H1 (cell line): ENCODE data around the gene P2RY14. TPM values are rescaled to one million over a fixed set of nuclear protein-coding genes. Genes with fewer than 3 reads are reported as not detected.

Experiments used
- ASH2L ChIP-seq: fragments of 200-600, 300-600 bp; sonication (generic); IDR thresholded peaks from one replicate; pipeline ENCODE4 v1.7.1; 2017; ENCODE audit warnings: low read length
- BCL11A ChIP-seq, 2 experiments: IDR thresholded peaks; one replicate each; pipeline ENCODE4 v1.6.1; 2011; ENCODE audit warnings: low read depth in 2 of 2, low read length in 2 of 2, mild to moderate bottlenecking in 2 of 2
- CREB1 ChIP-seq: IDR thresholded peaks from 2 replicates; pipeline ENCODE4 v1.6.1; 2012; ENCODE audit warnings: inconsistent platforms
- EZH2 ChIP-seq: fragments of 200-600 bp; sonication (generic); IDR thresholded peaks from 2 replicates; pipeline ENCODE4 v1.7.1; 2012; ENCODE audit warnings: low read depth, mild to moderate bottlenecking, moderate library complexity, low read length, inconsistent platforms; ENCODE audit not compliant: severe bottlenecking
- HDAC2 ChIP-seq, 2 experiments: fragments of 300-600 bp in 1 of 2; sonication (generic) in 1 of 2; IDR thresholded peaks; 2 replicates each; pipeline ENCODE4 v1.6.1; 2011 to 2012; ENCODE audit warnings: low read depth in 2 of 2, low read length in 2 of 2, mild to moderate bottlenecking in 2 of 2, moderate library complexity in 2 of 2, borderline replicate concordance in 1 of 2, inconsistent platforms in 1 of 2
- MAX ChIP-seq: IDR thresholded peaks from 2 replicates; pipeline ENCODE4 v1.6.1; 2012; ENCODE audit warnings: inconsistent platforms
- NANOG ChIP-seq: IDR thresholded peaks from 2 replicates; pipeline ENCODE4 v1.6.1; 2011; ENCODE audit warnings: low read length, low read depth, mild to moderate bottlenecking, inconsistent platforms; ENCODE audit not compliant: insufficient read depth, poor library complexity, severe bottlenecking
- NRF1 ChIP-seq: IDR thresholded peaks from 2 replicates; pipeline ENCODE4 v1.6.1; 2011; ENCODE audit warnings: mild to moderate bottlenecking, low read depth, low read length, improper control_type of control experiment
- PHF8 ChIP-seq: fragments of 200-600 bp; sonication (generic); conservative IDR thresholded peaks from 2 replicates; pipeline ENCODE4 v1.7.1; 2012; ENCODE audit warnings: low read depth, mild to moderate bottlenecking, inconsistent platforms, low read length, moderate library complexity
- RAD21 ChIP-seq, 2 experiments: IDR thresholded peaks in 1 of 2; conservative IDR thresholded peaks in 1 of 2; 2 replicates each; pipeline ENCODE4 v1.6.1; 2011; ENCODE audit warnings: low read depth in 2 of 2, low read length in 2 of 2, improper control_type of control experiment in 1 of 2, inconsistent platforms in 1 of 2, mild to moderate bottlenecking in 1 of 2, moderate library complexity in 1 of 2
- SAP30 ChIP-seq: fragments of 300-600 bp; sonication (generic); IDR thresholded peaks from 2 replicates; pipeline ENCODE4 v1.7.1; 2012; ENCODE audit warnings: low read length, moderate library complexity, mild to moderate bottlenecking, inconsistent platforms; ENCODE audit not compliant: insufficient read depth, insufficient replicate concordance
- SIRT6 ChIP-seq: IDR thresholded peaks from one replicate; pipeline ENCODE4 v1.7.1; 2012; ENCODE audit warnings: low read length, inconsistent platforms
- SIX5 ChIP-seq: IDR thresholded peaks from 2 replicates; pipeline ENCODE4 v1.6.1; 2011; ENCODE audit warnings: mild to moderate bottlenecking, low read depth, low read length
- SP2 ChIP-seq: IDR thresholded peaks from 2 replicates; pipeline ENCODE4 v1.6.1; 2012; ENCODE audit warnings: mild to moderate bottlenecking, low read length, inconsistent platforms
- TCF12 ChIP-seq: IDR thresholded peaks from 2 replicates; pipeline ENCODE4 v1.6.1; 2011; ENCODE audit warnings: low read depth, mild to moderate bottlenecking, low read length
- YY1 ChIP-seq: IDR thresholded peaks from 2 replicates; pipeline ENCODE4 v1.6.1; 2011; ENCODE audit warnings: low read depth, mild to moderate bottlenecking, low read length
- ZNF274 ChIP-seq: IDR thresholded peaks from 2 replicates; pipeline ENCODE4 v1.7.0; 2012; ENCODE audit warnings: low read length, borderline replicate concordance; ENCODE audit errors: extremely low read depth
- polyA plus RNA-seq, 7 experiments: library from polyadenylated mRNA; depleted of rRNA in 3 of 7; stranded (reverse) in 5 of 7; unstranded in 2 of 7; fragments of >200 nt in 5 of 7; fragments of 200-250 nt in 2 of 7; gene quantifications; 1 replicate in 5 of 7; 2 replicates in 1 of 7; 4 replicates in 1 of 7; pipeline versions ENCODE4 v1.2.1 to v1.2.3, GENCODE V29; 2011 to 2013; ENCODE audit warnings: missing spikeins in 2 of 7, mixed read lengths in 2 of 7
- total RNA-seq: library from RNA; stranded (reverse); fragmentation: NEBNext Ultra II Directional; extraction: Animal tissue kit (Norgen Biotek cat#: 25700); gene quantifications from 2 replicates; pipeline ENCODE4 v1.2.1, GENCODE V29; 2021
- TF ChIP-seq, protein P1 (sequence below): IDR thresholded peaks from 2 replicates; pipeline ENCODE4 v1.6.1; 2012; ENCODE audit warnings: low read length, inconsistent platforms

P2RY14 gene
- total and polyA plus RNA-seq, 2 of the 8 experiments (the other 6 are each of a cell fraction or from before 2014, with no cell fraction given): not detected

- TF ChIP-seq NRF1: no peak
- no peak for TF ChIP-seq BCL11A (IDR thresholded peaks at IDR 0.05; ENCODE audit: low read depth in 2 of 2, low read length in 2 of 2)
- TF ChIP-seq YY1: no peak
- peak; percentile 38 to 64; a peak in 1 of 4 replicates for TF ChIP-seq HDAC2 (IDR thresholded peaks at IDR 0.05; ENCODE audit: borderline replicate concordance in 1 of 2, low read depth in 2 of 2, low read length in 2 of 2)
- no peak for TF ChIP-seq MAX
- no peak for TF ChIP-seq PHF8
- TF ChIP-seq, protein P1, sequence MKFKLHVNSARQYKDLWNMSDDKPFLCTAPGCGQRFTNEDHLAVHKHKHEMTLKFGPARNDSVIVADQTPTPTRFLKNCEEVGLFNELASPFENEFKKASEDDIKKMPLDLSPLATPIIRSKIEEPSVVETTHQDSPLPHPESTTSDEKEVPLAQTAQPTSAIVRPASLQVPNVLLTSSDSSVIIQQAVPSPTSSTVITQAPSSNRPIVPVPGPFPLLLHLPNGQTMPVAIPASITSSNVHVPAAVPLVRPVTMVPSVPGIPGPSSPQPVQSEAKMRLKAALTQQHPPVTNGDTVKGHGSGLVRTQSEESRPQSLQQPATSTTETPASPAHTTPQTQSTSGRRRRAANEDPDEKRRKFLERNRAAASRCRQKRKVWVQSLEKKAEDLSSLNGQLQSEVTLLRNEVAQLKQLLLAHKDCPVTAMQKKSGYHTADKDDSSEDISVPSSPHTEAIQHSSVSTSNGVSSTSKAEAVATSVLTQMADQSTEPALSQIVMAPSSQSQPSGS: peak; percentile 81; the same call in 1 of the 2 replicates
- TF ChIP-seq SAP30: no peak
- no peak for TF ChIP-seq CREB1
- no peak for TF ChIP-seq ZNF274
- peak; percentile 32 to 41; a peak in 3 of 4 replicates for TF ChIP-seq RAD21 (IDR thresholded peaks at IDR 0.05 in 1 of 2, conservative IDR thresholded peaks at IDR 0.05 in 1 of 2; ENCODE audit: low read depth in 2 of 2, low read length in 2 of 2)
- TF ChIP-seq EZH2: no peak
- TF ChIP-seq SP2: no peak
- no peak for TF ChIP-seq ASH2L
- TF ChIP-seq NANOG: no peak
- TF ChIP-seq TCF12: peak; percentile 88
- TF ChIP-seq SIRT6: no peak
- TF ChIP-seq SIX5: no peak
- TF ChIP-seq, all 59 proteins: peak for 18
Measured at GRCh38 chr3:151305060-151305774, 26.9 kb upstream of the P2RY14 start (continued).
